Keratinocyte (primary cell): ENCODE results near the gene BBIP1. TPM values are rescaled to one million over a fixed set of nuclear protein-coding genes. Genes with fewer than 3 reads are reported as not detected.

Experiments used
- DNase-seq: peaks from one replicate; pipeline ENCODE4 v3.0.0-alpha.2; 2011; ENCODE audit warnings: low read depth, missing footprints, low spot score
- FAIRE-seq: peaks from 2 replicates; lab custom pipeline; 2011; peaks lifted over from hg19 to GRCh38; lab: Jason Lieb, UNC
- H2AFZ ChIP-seq: 2 replicates; pipeline ENCODE4 v1.6.0; 2012; ENCODE audit warnings: low read length, control low read depth, inconsistent platforms; ENCODE audit not compliant: control insufficient read depth
- H3K27ac ChIP-seq: 2 replicates; pipeline ENCODE4 v1.5.1; 2011; ENCODE audit warnings: low read length; ENCODE audit not compliant: control insufficient read depth, insufficient read depth
- H3K27me3 ChIP-seq: 3 replicates; pipeline ENCODE4 v1.6.0; 2011; ENCODE audit warnings: low read length; ENCODE audit not compliant: control insufficient read depth, insufficient read depth; ENCODE audit errors: extremely low read depth
- H3K36me3 ChIP-seq, 2 experiments: 2 replicates in 1 of 2; 3 replicates in 1 of 2; pipeline ENCODE4 v1.5.1; 2011; ENCODE audit warnings: low read length in 2 of 2, mild to moderate bottlenecking in 1 of 2; ENCODE audit not compliant: control insufficient read depth in 2 of 2, insufficient read depth in 2 of 2; ENCODE audit errors: extremely low read depth in 1 of 2
- H3K4me1 ChIP-seq: 3 replicates; pipeline ENCODE4 v1.5.1; 2011; ENCODE audit warnings: low read length; ENCODE audit not compliant: control insufficient read depth, insufficient read depth; ENCODE audit errors: extremely low read depth
- H3K4me2 ChIP-seq: 3 replicates; pipeline ENCODE4 v1.6.0; 2011; ENCODE audit warnings: low read depth, low read length; ENCODE audit not compliant: control insufficient read depth, insufficient read depth; ENCODE audit errors: extremely low read depth
- H3K4me3 ChIP-seq, 3 experiments: fragments of 200-600 bp in 1 of 3; sonication (generic) in 1 of 3; 2 replicates in 2 of 3; 3 replicates in 1 of 3; pipeline ENCODE4 v1.5.1; 2011 to 2016; ENCODE audit warnings: low read length in 3 of 3, mild to moderate bottlenecking in 3 of 3, control low read depth in 2 of 3, inconsistent platforms in 1 of 3, low read depth in 1 of 3, mixed read lengths in 1 of 3, mixed run types in 1 of 3, moderate library complexity in 1 of 3; ENCODE audit not compliant: control insufficient read depth in 2 of 3, insufficient read depth in 2 of 3; ENCODE audit errors: extremely low read depth in 1 of 3
- H3K79me2 ChIP-seq: 2 replicates; pipeline ENCODE4 v1.6.0; 2012; ENCODE audit warnings: low read length; ENCODE audit not compliant: control insufficient read depth, insufficient read depth
- H3K9ac ChIP-seq: 3 replicates; pipeline ENCODE4 v1.6.0; 2011; ENCODE audit warnings: low read length; ENCODE audit not compliant: control insufficient read depth, insufficient read depth; ENCODE audit errors: extremely low read depth
- H3K9me1 ChIP-seq: 3 replicates; pipeline ENCODE4 v1.6.0; 2011; ENCODE audit warnings: low read length; ENCODE audit not compliant: control insufficient read depth, insufficient read depth; ENCODE audit errors: extremely low read depth
- H3K9me3 ChIP-seq: 2 replicates; pipeline ENCODE4 v1.5.1; 2012; ENCODE audit warnings: low read depth, low read length; ENCODE audit not compliant: control insufficient read depth
- H4K20me1 ChIP-seq: 3 replicates; pipeline ENCODE4 v1.6.0; 2011; ENCODE audit warnings: low read length; ENCODE audit not compliant: control insufficient read depth, insufficient read depth; ENCODE audit errors: extremely low read depth
- CTCF ChIP-seq, 3 experiments: IDR thresholded peaks in 1 of 3; conservative IDR thresholded peaks in 1 of 3; optimal IDR thresholded peaks in 1 of 3; 2 replicates in 2 of 3; 3 replicates in 1 of 3; pipeline versions ENCODE3 to v1.5.1; 2011; ENCODE audit warnings: low read length in 3 of 3, mild to moderate bottlenecking in 3 of 3, moderate library complexity in 2 of 3, control low read depth in 1 of 3, inconsistent platforms in 1 of 3; ENCODE audit not compliant: insufficient read depth in 2 of 3; ENCODE audit errors: extremely low read depth in 1 of 3
- EZH2 ChIP-seq: IDR thresholded peaks from one replicate; pipeline ENCODE4 v1.6.1; 2012; ENCODE audit warnings: inconsistent platforms, mild to moderate bottlenecking, low read length, moderate library complexity
- dilution Hi-C: fragments of 300-500 bp; cut with MboI; formaldehyde crosslinking; loops from one replicate; pipeline ENCODE4 v1.7.0; 2020; ENCODE audit warnings: low sequenced_read_pairs; ENCODE audit not compliant: extremely low pct_ligation_motif_present
- polyA plus RNA-seq, 5 experiments: library from polyadenylated mRNA; depleted of rRNA in 3 of 5; stranded (reverse) in 3 of 5; stranded (forward) in 1 of 5; unstranded in 1 of 5; fragments of >200 nt; gene quantifications; 1 replicate in 1 of 5; 2 replicates in 3 of 5; 3 replicates in 1 of 5; pipeline versions ENCODE4 v1.2.1 to v1.2.3, GENCODE V29; 2011 to 2012; ENCODE audit warnings: missing spikeins in 2 of 5, low read depth in 1 of 5, low replicate concordance in 1 of 5

BBIP1 gene
- polyA plus RNA-seq, 1 donor (not counting 4 experiments of a cell fraction or from before 2014, with no cell fraction given): 30.4 TPM

GRCh38 chr10:110965216-110965615 is 46.2 kb upstream of the BBIP1 start:
- H3K79me2 ChIP-seq: peaks cover 68% of the 10 kb centered on the region
- DNase-seq (no peak), FAIRE-seq (no peak)
- H3K4me2 ChIP-seq: no peak overlapping the region
- no peaks in the 10 kb centered on the region for H3K36me3 ChIP-seq
- H3K4me1 ChIP-seq: no peaks in the 10 kb centered on the region
- H4K20me1 ChIP-seq: no peaks in the 10 kb centered on the region
- no peaks in the 10 kb centered on the region for H3K9me3 ChIP-seq
- H3K9ac ChIP-seq: no peak overlapping the region
- H2AFZ ChIP-seq: no peak overlapping the region
- H3K27ac ChIP-seq: no peak overlapping the region
- no peak overlapping the region for H3K4me3 ChIP-seq
- H3K9me1 ChIP-seq: no peaks in the 10 kb centered on the region
- dilution Hi-C loops: no loop called here
- TF ChIP-seq CTCF (optimal IDR thresholded peaks at IDR 0.05 in 1 of 3, IDR thresholded peaks at IDR 0.05 in 1 of 3, conservative IDR thresholded peaks at IDR 0.05 in 1 of 3; ENCODE audit: extremely low read depth in 1 of 3, insufficient read depth in 2 of 3, low read length in 3 of 3): no peak
- no peaks in the 10 kb centered on the region for H3K27me3 ChIP-seq

GRCh38 chr10:110964681-110965080 is 45.7 kb upstream of the BBIP1 start:
- no peak for FAIRE-seq
- DNase-seq: no peak
- TF ChIP-seq CTCF (optimal IDR thresholded peaks at IDR 0.05 in 1 of 3, IDR thresholded peaks at IDR 0.05 in 1 of 3, conservative IDR thresholded peaks at IDR 0.05 in 1 of 3; ENCODE audit: extremely low read depth in 1 of 3, insufficient read depth in 2 of 3, low read length in 3 of 3) (no peak), EZH2 (no peak)
- no peaks in the 10 kb centered on the region for H3K9me3 ChIP-seq
- H3K9ac ChIP-seq: no peak overlapping the region
- no peaks in the 10 kb centered on the region for H3K36me3 ChIP-seq
- no peaks in the 10 kb centered on the region for H3K9me1 ChIP-seq
- H3K27me3 ChIP-seq: no peaks in the 10 kb centered on the region
- dilution Hi-C loops: no loop called here
- H3K4me3 ChIP-seq: no peak overlapping the region
- H3K79me2 ChIP-seq: peaks cover 70% of the 10 kb centered on the region
- H3K4me1 ChIP-seq: no peaks in the 10 kb centered on the region
- no peak overlapping the region for H3K27ac ChIP-seq
- H4K20me1 ChIP-seq: no peaks in the 10 kb centered on the region
- no peak overlapping the region for H3K4me2 ChIP-seq
- no peak overlapping the region for H2AFZ ChIP-seq
